Motor neuron (in vitro differentiated cells): ENCODE results near the gene EPHB2. TPM values are rescaled to one million over a fixed set of nuclear protein-coding genes. Genes with fewer than 3 reads are reported as not detected.
A peak's percentile ranks its signal among the peaks of the same experiment; 100 is the strongest.
"Not testable (repeated sequence)": the region's sequence is repeated elsewhere in the genome, so short reads cannot be mapped to it uniquely, and the experiment has no call there.

Experiments used
- ATAC-seq, 8 experiments: fragments of 200-7000 bp; cut with Tn5 transposase; replicated peaks in 6 of 8; 2 replicates each; pipeline ENCODE4 v1.8.0; 2021; ENCODE audit warnings: mild to moderate bottlenecking in 8 of 8, moderate library complexity in 8 of 8
- H3K27ac ChIP-seq, 2 donors: fragments of 250-450 bp; sonication (Bioruptor Pico); 2 replicates each; pipeline ENCODE4 v1.9.0; 2021; ENCODE audit warnings: antibody characterized with exemption in 2 of 2, mild to moderate bottlenecking in 2 of 2, moderate library complexity in 1 of 2
- H3K4me1 ChIP-seq, 2 donors: fragments of 250-450 bp; sonication (Bioruptor Pico); replicated peaks in 1 of 2; 2 replicates each; pipeline ENCODE4 v1.6.1; 2021; ENCODE audit warnings: antibody characterized with exemption in 2 of 2, mild to moderate bottlenecking in 2 of 2, moderate library complexity in 1 of 2
- H3K4me3 ChIP-seq, 5 donors: fragments of 250-450 bp; sonication (Bioruptor Pico); 2 replicates each; pipeline ENCODE4 v1.9.0; 2021; ENCODE audit warnings: antibody characterized with exemption in 5 of 5, mild to moderate bottlenecking in 5 of 5, moderate library complexity in 4 of 5
- WGBS, 10 experiments: fragments of 450-650 bp; shearing (Covaris generic); methylation state at CpG; one replicate each; pipeline ENCODE4 v1.0.0; 2022; 5-methylcytosine and 5-hydroxymethylcytosine counted together
- in situ Hi-C, 9 experiments: fragments of 400-800 bp; cut with MboI; loops; one replicate each; pipeline ENCODE4 v1.15.0; 2021; ENCODE audit warnings: low sequenced_read_pairs in 9 of 9, low pct_unique_long_range_greater_than_20kb in 2 of 9; ENCODE audit not compliant: unreplicated experiment in 9 of 9
- total RNA-seq, 8 experiments: library from RNA; unstranded; fragments of 300-600 nt; gene quantifications; 2 replicates each; pipeline versions ENCODE4 v1.2.3 to v1.2.4, GENCODE V29; 2022

EPHB2 gene
- 10 to 100 TPM in 5 of 8 experiments, under 1 TPM in 3; 0.42 to 64.1 (median 41.8) TPM for total RNA-seq

- WGBS, 10 experiments, result no CpG with 5 or more reads among the region's 55 CpGs
- Histone ChIP-seq H3K27ac (peak within 1 kb of the TSS; percentile 100), H3K4me3 (peak within 1 kb of the TSS; percentile 72 to 97 (median 77)), H3K4me1 (peaks cover 19 to 23% of the 10 kb centered on the region in 2 donors)
- in situ Hi-C loops, result loop anchor here in 2 of 9 experiments (25.0 kb wide), 2 partner anchors 127 to 177 kb away; no protein-coding TSS in a partner anchor
- ATAC-seq, result peak; percentile 80 to 88 (median 83)
These were observed at the start of gene EPHB2 for GRCh38 chr1:22710701-22711049. Gene EPHB2 (plus strand): TSS chr1:22710839. CDS start chr1:22710983, 144 bp downstream.

DNA sequence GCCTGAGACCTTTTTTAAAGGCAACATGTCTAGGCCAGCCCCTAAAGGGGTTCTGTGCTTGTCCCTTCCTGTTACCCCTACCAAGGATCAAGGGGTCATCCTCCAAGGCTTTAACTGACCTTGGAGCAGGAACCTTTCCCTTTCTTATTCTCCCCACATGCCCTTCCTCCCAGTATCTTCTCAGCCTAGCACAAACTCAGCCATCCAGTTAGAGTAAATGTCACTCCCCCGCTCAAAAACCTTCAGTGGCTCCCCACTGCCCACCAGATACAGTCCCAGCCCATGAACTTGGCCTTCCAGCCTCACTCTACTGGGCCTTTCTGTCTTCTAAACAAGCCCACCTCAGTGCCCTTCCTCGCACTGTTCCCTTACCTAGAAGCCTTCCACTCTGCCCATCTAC, 48.8 kb upstream of the EPHB2 start:
- ATAC-seq, result no peak
- in situ Hi-C loops, result loop anchor here in 3 of 9 experiments (25.0 kb wide), 1 partner anchor 525 kb away; no protein-coding TSS in a partner anchor
- no peak overlapping the region for H3K4me3 ChIP-seq
- H3K27ac ChIP-seq, result no peak overlapping the region
- H3K4me1 ChIP-seq, result peaks cover 0 to 4% of the 10 kb centered on the region in 2 donors
- WGBS, 10 experiments, result 17 to 88% (median 81%) methylated on average over 1 to 2 of the region's 2 CpGs; no CpG with 5 or more reads in 1 of the 10 experiments

- in situ Hi-C loops, result loop anchor here in 3 of 9 experiments (25.0 kb wide), 1 partner anchor 525 kb away; no protein-coding TSS in a partner anchor
- no peak overlapping the region for H3K27ac ChIP-seq
- peaks cover 0 to 5% of the 10 kb centered on the region in 2 donors for H3K4me1 ChIP-seq
- peak in 6 of 8 experiments; percentile 24 to 91 (median 37) for ATAC-seq
- H3K4me3 ChIP-seq, result no peak overlapping the region
- WGBS, 10 experiments, result 55 to 90% (median 82%) methylated on average over 2 to 5 of the region's 5 CpGs; no CpG with 5 or more reads in 4 of the 10 experiments
These were observed 48.3 kb upstream of the EPHB2 start for GRCh38 chr1:22662318-22662717.

GRCh38 chr1:22662986-22663408, 47.6 kb upstream of the EPHB2 start:
- 40 to 92% (median 85%) methylated on average over 1 to 6 of the region's 8 CpGs; no CpG with 5 or more reads in 5 of the 10 experiments for WGBS, 10 experiments
- no peak overlapping the region for H3K4me3 ChIP-seq

DNA sequence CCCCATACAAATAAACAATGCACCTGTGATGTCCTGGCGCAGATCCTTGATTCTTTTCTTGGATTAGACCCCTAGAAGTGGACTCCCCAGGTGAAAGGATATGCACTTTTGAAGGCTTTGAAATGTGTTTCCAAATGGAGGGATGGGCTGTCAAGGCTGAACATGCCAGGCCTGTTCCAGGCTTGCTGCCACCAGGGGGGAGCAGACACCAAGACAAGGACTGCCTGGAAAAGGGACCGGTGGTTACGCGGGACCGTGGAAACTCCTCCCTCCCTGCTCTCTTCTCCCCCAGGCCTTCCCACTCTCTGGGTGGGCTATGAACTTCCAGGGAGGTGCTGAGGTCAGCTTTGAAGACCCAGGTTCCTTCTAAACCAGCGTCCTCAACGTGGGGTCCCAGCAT, 44.9 kb upstream of the EPHB2 start:
- in situ Hi-C loops, result loop anchor here in 3 of 9 experiments (25.0 kb wide), 1 partner anchor 522 kb away; no protein-coding TSS in a partner anchor
- H3K4me3 ChIP-seq, result no peak overlapping the region
- WGBS, 10 experiments, result 20 to 50% (median 40%) methylated on average over 1 to 6 of the region's 7 CpGs; no CpG with 5 or more reads in 5 of the 10 experiments
- peak in 7 of 8 experiments; percentile 56 to 86 (median 72) for ATAC-seq
- H3K4me1 ChIP-seq, result peaks cover 8 to 12% of the 10 kb centered on the region in 2 donors
- no peak overlapping the region for H3K27ac ChIP-seq

More at GRCh38 chr1:22662986-22663408, 47.6 kb upstream of the EPHB2 start:
- Histone ChIP-seq H3K27ac (no peak overlapping the region), H3K4me1 (peaks cover 6 to 10% of the 10 kb centered on the region in 2 donors)
- no peak for ATAC-seq
- in situ Hi-C loops, result loop anchor here in 3 of 9 experiments (25.0 kb wide), 1 partner anchor 524 kb away; no protein-coding TSS in a partner anchor

GRCh38 chr1:22666412-22666811, 44.2 kb upstream of the EPHB2 start:
- peak in 1 of 8 experiments; percentile 52 for ATAC-seq
- in situ Hi-C loops, result loop anchor here in 3 of 9 experiments (25.0 kb wide), 1 partner anchor 521 kb away; no protein-coding TSS in a partner anchor
- H3K4me3 ChIP-seq, result no peak overlapping the region
- H3K27ac ChIP-seq, result no peak overlapping the region
- 0 to 93% (median 51%) methylated on average over 1 to 2 of the region's 2 CpGs; no CpG with 5 or more reads in 1 of the 10 experiments for WGBS, 10 experiments
- H3K4me1 ChIP-seq, result peaks cover 10 to 14% of the 10 kb centered on the region in 2 donors

DNA sequence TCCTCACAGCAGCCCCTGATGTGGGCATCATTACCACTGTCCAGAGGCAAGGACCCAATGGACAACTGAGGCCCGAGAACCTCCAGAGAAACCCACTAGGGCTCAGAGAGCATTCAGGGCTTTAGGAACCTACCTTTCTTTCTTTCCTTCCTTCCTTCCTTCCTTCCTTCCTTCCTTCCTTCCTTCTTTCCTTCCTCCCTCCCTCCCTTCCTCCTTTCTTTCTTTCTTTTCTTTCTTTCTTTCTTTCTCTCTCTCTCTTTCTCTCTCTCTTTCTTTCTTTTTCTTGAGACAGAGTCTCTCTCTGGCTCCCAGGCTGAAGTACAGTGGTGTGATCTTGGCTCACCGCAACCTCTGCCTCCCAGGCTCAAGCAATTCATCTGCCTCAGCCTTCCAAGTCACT, 41.8 kb upstream of the EPHB2 start:
- in situ Hi-C loops, result loop anchor here in 3 of 9 experiments (25.0 kb wide), 1 partner anchor 518 kb away; no protein-coding TSS in a partner anchor
- WGBS, 10 experiments, result 46 to 100% (median 100%) methylated on average over 1 to 2 of the region's 2 CpGs; no CpG with 5 or more reads in 4 of the 10 experiments

GRCh38 chr1:22670352-22670975, 40.2 kb upstream of the EPHB2 start:
- WGBS, 10 experiments, result 0 to 100% (median 53%) methylated on average over 1 to 11 of the region's 12 CpGs; no CpG with 5 or more reads in 1 of the 10 experiments
- no peak overlapping the region for H3K27ac ChIP-seq
- peak in 1 of 8 experiments; percentile 0 for ATAC-seq
- peaks cover 26 to 28% of the 10 kb centered on the region in 2 donors for H3K4me1 ChIP-seq
- H3K4me3 ChIP-seq, result no peak overlapping the region
- in situ Hi-C loops, result loop anchor here in 4 of 9 experiments (10.0 to 25.0 kb wide), 2 partner anchors 514 to 517 kb away; no protein-coding TSS in a partner anchor

More for the DNA sequence above, 41.8 kb upstream of the EPHB2 start:
- H3K4me1 ChIP-seq, result peaks cover 24 to 26% of the 10 kb centered on the region in 2 donors
- H3K4me3 ChIP-seq, H3K27ac ChIP-seq, ATAC-seq: not testable (repeated sequence)

DNA sequence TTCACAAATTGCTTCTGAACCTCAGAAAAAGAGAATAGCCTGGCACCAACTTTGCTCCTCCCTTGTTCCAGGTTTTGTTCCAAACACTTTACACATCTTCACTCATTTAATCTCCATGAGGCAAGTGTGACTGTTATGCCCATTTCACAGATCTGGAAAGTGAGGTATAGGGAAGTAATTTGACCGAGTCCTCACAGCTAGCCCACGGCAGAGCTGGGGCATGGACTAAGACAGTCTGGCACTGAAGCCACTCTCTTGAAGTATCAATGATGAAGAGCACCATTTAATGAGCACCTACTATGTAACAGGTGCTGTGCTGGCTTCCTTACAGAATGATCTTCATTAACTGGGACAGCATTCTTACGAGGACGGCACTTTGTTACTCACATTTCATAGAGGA, 38.6 kb upstream of the EPHB2 start:
- in situ Hi-C loops, result loop anchor here in 4 of 9 experiments (10.0 to 25.0 kb wide), 2 partner anchors 513 to 515 kb away; no protein-coding TSS in a partner anchor
- H3K27ac ChIP-seq, result no peak overlapping the region
- H3K4me1 ChIP-seq, result peaks cover 25 to 26% of the 10 kb centered on the region in 2 donors
- 39 to 100% (median 98%) methylated on average over 1 to 4 of the region's 4 CpGs; no CpG with 5 or more reads in 2 of the 10 experiments for WGBS, 10 experiments
- H3K4me3 ChIP-seq, result no peak overlapping the region
- no peak for ATAC-seq

- in situ Hi-C loops, result loop anchor here in 4 of 9 experiments (10.0 to 25.0 kb wide), 2 partner anchors 511 to 514 kb away; no protein-coding TSS in a partner anchor
- H3K4me3 ChIP-seq, result peak overlapping the region in 1 of 5 donors; percentile 3
- H3K4me1 ChIP-seq, result peaks cover 20 to 29% of the 10 kb centered on the region in 2 donors
- 0 to 47% (median 3%) methylated on average over 1 to 14 of the region's 17 CpGs; no CpG with 5 or more reads in 3 of the 10 experiments for WGBS, 10 experiments
- peak overlapping the region; percentile 57 to 86 for H3K27ac ChIP-seq
- ATAC-seq, result peak; percentile 63 to 88 (median 86)
These were observed 36.9 kb upstream of the EPHB2 start for GRCh38 chr1:22673486-22674409.

- Histone ChIP-seq H3K4me3 (no peak overlapping the region), H3K27ac (no peak overlapping the region), H3K4me1 (peaks cover 21 to 31% of the 10 kb centered on the region in 2 donors)
- ATAC-seq, result no peak
- in situ Hi-C loops, result loop anchor here in 4 of 9 experiments (10.0 to 25.0 kb wide), 2 partner anchors 510 to 513 kb away; no protein-coding TSS in a partner anchor
- WGBS, 10 experiments, result 0 to 40% (median 13%) methylated on average over 1 of the region's 1 CpG; no CpG with 5 or more reads in 1 of the 10 experiments
These were observed 36.3 kb upstream of the EPHB2 start for GRCh38 chr1:22674410-22674749.

DNA sequence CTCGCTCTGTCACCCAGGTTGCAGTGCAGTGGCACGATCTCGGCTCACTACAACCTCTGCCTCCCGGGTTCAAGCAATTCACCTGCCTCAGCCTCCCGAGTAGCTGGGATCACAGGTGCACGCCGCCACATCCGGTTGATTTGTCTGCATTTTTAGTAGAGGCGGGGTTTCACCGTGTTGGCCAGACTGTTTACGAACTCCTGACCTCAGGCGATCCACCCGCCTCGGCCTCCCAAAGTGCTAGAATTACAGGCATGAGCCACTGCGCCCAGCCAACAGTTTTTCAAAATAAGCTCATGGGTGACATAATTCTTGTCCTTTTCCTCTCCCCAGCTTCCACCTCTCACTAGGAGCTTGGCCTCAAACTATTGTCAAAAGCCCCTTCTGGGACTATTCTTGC, 34.5 kb upstream of the EPHB2 start:
- 90 to 95% (median 92%) methylated on average over 2 to 13 of the region's 15 CpGs; no CpG with 5 or more reads in 6 of the 10 experiments for WGBS, 10 experiments
- in situ Hi-C loops, result loop anchor here in 6 of 9 experiments (10.0 to 25.0 kb wide), 3 partner anchors 186 to 509 kb away; no protein-coding TSS in a partner anchor
- ATAC-seq, result not testable (repeated sequence)

More for the DNA sequence above, 34.5 kb upstream of the EPHB2 start:
- peaks cover 25 to 32% of the 10 kb centered on the region in 2 donors for H3K4me1 ChIP-seq
- not testable (repeated sequence) for H3K4me3 ChIP-seq, H3K27ac ChIP-seq
